Left ventricle myocardium superior (tissue), 1 donor: Measurements from ENCODE around the gene PLXNA4. TPM values are rescaled to one million over a fixed set of nuclear protein-coding genes. Genes with fewer than 3 reads are reported as not detected.

ENCODE experiments used
- ATAC-seq: fragments of 200-7000 bp; cut with Tn5 transposase; one replicate; pipeline ENCODE4 v1.9.1; 2020; ENCODE audit warnings: mild to moderate bottlenecking, moderate library complexity
- DNase-seq: peaks from one replicate; pipeline ENCODE4 v3.0.0-alpha.2; 2020
- intact Hi-C: fragments of 100-400 bp; cut with micrococcal nuclease; formaldehyde crosslinking; loops from one replicate; pipeline ENCODE4 v1.11.0; 2022
- total RNA-seq: library from RNA; stranded (reverse); fragmentation: NEBNext Ultra II Directional; extraction: Animal tissue kit (Norgen Biotek cat#: 25700); gene quantifications from one replicate; pipeline ENCODE4 v1.2.1, GENCODE V29; 2021
- donor health status: DM: no; HTN: yes; CAD: no; lungs with severe emphysema.

Gene PLXNA4
- total RNA-seq, 1 donor from 2014 or later: 19.2 TPM

GRCh38 chr7:132568962-132569361 lies 7.3 kb downstream of the PLXNA4 start:
- intact Hi-C loops: no loop called here
- ATAC-seq (peak; percentile 52), DNase-seq (no peak)

GRCh38 chr7:132565885-132566284 lies 10.4 kb downstream of the PLXNA4 start:
- DNase-seq (no peak), ATAC-seq (no peak)
- intact Hi-C loops: no loop called here

GRCh38 chr7:132565441-132565840 lies 10.8 kb downstream of the PLXNA4 start:
- DNase-seq: no peak
- intact Hi-C loops: no loop called here
- ATAC-seq: no peak

GRCh38 chr7:132564849-132565248 lies 11.4 kb downstream of the PLXNA4 start:
- intact Hi-C loops: no loop called here
- ATAC-seq (no peak), DNase-seq (no peak)

- ATAC-seq (no peak), DNase-seq (no peak)
- intact Hi-C loops: no loop called here
These were observed 12.2 kb downstream of the PLXNA4 start for GRCh38 chr7:132564090-132564489.

- ATAC-seq (no peak), DNase-seq (no peak)
- intact Hi-C loops: no loop called here
These were observed 13.6 kb downstream of the PLXNA4 start for GRCh38 chr7:132562690-132563089.

GRCh38 chr7:132561763-132562162 lies 14.5 kb downstream of the PLXNA4 start:
- no peak for DNase-seq
- intact Hi-C loops: no loop called here

GRCh38 chr7:132560825-132561529 lies 15.3 kb downstream of the PLXNA4 start:
- DNase-seq: no peak

More at GRCh38 chr7:132561763-132562162, 14.5 kb downstream of the PLXNA4 start:
- no peak for ATAC-seq

GRCh38 chr7:132560105-132560504 lies 16.2 kb downstream of the PLXNA4 start:
- no peak for DNase-seq
- no peak for ATAC-seq
- intact Hi-C loops: no loop called here

More at GRCh38 chr7:132560825-132561529, 15.3 kb downstream of the PLXNA4 start:
- intact Hi-C loops: no loop called here
- ATAC-seq: no peak

- DNase-seq (no peak), ATAC-seq (no peak)
- intact Hi-C loops: no loop called here
These were observed 17.5 kb downstream of the PLXNA4 start for GRCh38 chr7:132558815-132559214.

GRCh38 chr7:132557489-132558044 lies 18.7 kb downstream of the PLXNA4 start:
- ATAC-seq (no peak), DNase-seq (no peak)
- intact Hi-C loops: no loop called here

GRCh38 chr7:132554446-132554845 lies 21.8 kb downstream of the PLXNA4 start:
- DNase-seq (no peak), ATAC-seq (no peak)

GRCh38 chr7:132553031-132553430 lies 23.2 kb downstream of the PLXNA4 start:
- ATAC-seq (no peak), DNase-seq (no peak)
- intact Hi-C loops: no loop called here

More at GRCh38 chr7:132554446-132554845, 21.8 kb downstream of the PLXNA4 start:
- intact Hi-C loops: no loop called here

- no peak for DNase-seq
- ATAC-seq: no peak
- intact Hi-C loops: no loop called here
These were observed 24.4 kb downstream of the PLXNA4 start for GRCh38 chr7:132551886-132552285.

- intact Hi-C loops: no loop called here
- ATAC-seq (no peak), DNase-seq (no peak)
These were observed 24.8 kb downstream of the PLXNA4 start for GRCh38 chr7:132551439-132551838.

GRCh38 chr7:132548489-132549078 lies 27.7 kb downstream of the PLXNA4 start:
- DNase-seq (no peak), ATAC-seq (no peak)
- intact Hi-C loops: no loop called here

- DNase-seq (no peak), ATAC-seq (no peak)
- intact Hi-C loops: no loop called here
These were observed 28.4 kb downstream of the PLXNA4 start for GRCh38 chr7:132547821-132548220.

- intact Hi-C loops: no loop called here
- ATAC-seq: no peak
- no peak for DNase-seq
These were observed 29.7 kb downstream of the PLXNA4 start for GRCh38 chr7:132546366-132547127.

GRCh38 chr7:132545756-132546155 lies 30.5 kb downstream of the PLXNA4 start:
- no peak for DNase-seq
- ATAC-seq: no peak
- intact Hi-C loops: no loop called here

- no peak for DNase-seq
- intact Hi-C loops: no loop called here
- no peak for ATAC-seq
These were observed 31.3 kb downstream of the PLXNA4 start for GRCh38 chr7:132544999-132545398.
